GM18505 (cell line): ENCODE results near the gene INHBE.

Experiments used
- ATAC-seq: cut with Tn5 transposase; IDR thresholded peaks from one replicate; pipeline ENCODE4 v1.9.1; 2021; ENCODE audit not compliant: unreplicated experiment
- POLR2A ChIP-seq: IDR thresholded peaks from 4 replicates; pipeline ENCODE4 v1.6.1; 2011; ENCODE audit warnings: borderline replicate concordance; ENCODE audit not compliant: insufficient read depth, insufficient read length; ENCODE audit errors: extremely low read depth

Gene INHBE

DNA sequence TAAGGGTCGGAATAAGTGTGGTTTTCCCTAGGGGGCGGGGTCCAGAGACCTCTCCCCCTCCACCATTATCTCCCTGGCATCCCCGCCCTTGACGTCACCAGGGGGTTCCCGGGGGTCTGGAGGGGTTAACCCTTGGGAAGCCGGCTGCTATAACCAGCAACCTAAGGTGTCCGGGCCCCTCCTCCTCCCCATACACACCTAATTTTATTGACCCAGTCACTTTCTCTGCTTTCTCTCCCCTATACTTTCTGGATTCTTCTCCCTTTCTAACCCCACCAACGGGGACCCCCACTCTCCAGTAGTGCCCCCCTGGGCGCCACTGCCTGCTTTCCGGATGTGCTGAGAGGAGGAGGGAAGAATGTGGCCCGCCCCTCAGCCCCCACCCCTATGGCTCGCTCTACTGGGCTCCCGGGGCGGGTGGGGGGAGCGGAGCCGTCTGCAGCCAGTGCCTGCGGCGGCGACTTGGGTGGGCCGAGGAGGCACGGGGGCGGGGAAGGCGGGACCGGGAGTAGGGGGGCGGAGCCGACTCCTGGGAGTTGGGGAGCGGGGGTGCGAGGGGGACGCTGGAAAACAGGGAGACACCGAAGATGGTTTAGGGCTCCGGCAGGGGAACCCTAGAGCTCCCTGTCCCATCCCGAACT is 6.3 kb downstream of the INHBE start:
- TF ChIP-seq POLR2A: no peak
- ATAC-seq: no peak

DNA sequence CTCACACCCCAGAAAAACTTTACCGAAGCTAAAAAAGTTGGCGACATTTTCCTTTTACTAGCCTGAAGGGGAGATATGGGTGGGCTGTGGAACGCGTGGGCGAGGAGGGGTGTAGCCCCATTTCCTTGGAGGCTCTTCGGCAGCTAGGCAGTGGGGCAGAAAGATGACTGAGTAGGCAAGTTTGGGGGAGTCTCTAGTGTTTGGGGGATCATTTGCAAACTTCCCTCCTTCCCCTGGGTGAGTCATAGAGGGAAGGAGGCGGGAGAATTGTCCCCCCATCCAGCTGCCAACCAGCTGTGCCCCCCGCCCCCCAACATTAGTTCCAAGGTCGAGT is 6.8 kb downstream of the INHBE start:
- no peak for ATAC-seq
- TF ChIP-seq POLR2A: no peak

DNA sequence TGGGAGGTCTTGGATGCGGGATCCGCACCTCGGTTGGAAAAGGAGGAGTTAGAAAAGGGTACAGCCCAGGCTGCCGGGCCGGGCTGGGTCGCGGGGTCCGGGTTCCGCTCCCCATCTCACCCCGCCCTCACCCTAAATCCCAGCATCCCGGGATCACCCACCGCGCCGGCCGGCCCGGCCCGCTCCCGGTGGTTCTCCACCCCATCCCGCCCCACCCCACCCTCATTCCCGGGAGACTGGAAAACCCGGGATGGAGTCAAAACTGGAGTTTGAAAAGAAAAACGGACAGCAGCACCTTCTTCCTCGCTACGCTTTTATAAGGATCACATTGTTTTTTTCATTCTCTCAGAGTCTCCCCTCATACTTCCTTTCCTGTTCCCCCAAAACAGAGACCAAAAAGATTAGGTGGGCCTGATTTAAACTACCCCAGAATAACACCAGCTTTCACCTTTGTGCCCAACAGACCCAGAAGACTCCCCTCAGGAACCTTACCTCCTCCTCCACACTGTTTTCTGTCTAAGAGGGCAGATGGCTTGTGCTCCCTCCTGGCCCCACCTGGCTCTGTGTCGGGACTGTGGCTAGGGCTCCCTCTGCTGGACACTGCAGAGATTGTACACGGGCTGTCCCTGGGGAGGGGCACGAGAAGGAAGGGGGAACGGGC is 7.3 kb downstream of the INHBE start:
- ATAC-seq: peak; percentile 57
- no peak for TF ChIP-seq POLR2A

DNA sequence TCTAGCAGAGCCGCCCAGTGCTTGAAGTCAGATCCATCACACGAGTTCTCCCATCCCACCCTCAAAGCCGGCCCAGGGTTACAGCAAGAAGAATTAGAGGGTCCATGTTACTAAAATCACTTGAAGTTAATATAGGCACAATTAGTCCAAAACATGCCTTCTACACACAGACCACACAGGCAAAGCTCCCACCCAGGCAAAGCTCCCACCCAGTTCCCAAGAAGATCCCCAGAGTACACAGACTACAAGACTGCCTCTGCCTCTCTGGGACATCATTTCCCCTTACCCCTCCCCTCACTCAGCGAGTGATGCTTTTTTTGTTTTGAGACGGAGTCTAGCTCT is 7.8 kb downstream of the INHBE start:
- no peak for ATAC-seq
- no peak for TF ChIP-seq POLR2A

DNA sequence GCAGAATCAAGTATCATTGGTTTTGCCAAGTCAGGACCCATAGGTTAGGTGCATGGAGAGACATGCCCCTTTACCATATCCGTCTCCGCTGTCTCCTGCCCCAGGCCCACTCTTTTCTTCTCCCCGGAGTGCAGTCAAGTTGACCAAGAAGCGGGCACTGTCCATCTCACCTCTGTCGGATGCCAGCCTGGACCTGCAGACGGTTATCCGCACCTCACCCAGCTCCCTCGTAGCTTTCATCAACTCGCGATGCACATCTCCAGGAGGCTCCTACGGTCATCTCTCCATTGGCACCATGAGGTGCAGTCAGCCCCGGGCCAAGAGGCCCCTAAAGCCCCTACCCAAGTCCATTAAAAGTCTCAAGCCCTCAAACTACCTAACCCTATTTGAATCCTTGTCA is 9.5 kb downstream of the INHBE start:
- no peak for TF ChIP-seq POLR2A
- no peak for ATAC-seq

DNA sequence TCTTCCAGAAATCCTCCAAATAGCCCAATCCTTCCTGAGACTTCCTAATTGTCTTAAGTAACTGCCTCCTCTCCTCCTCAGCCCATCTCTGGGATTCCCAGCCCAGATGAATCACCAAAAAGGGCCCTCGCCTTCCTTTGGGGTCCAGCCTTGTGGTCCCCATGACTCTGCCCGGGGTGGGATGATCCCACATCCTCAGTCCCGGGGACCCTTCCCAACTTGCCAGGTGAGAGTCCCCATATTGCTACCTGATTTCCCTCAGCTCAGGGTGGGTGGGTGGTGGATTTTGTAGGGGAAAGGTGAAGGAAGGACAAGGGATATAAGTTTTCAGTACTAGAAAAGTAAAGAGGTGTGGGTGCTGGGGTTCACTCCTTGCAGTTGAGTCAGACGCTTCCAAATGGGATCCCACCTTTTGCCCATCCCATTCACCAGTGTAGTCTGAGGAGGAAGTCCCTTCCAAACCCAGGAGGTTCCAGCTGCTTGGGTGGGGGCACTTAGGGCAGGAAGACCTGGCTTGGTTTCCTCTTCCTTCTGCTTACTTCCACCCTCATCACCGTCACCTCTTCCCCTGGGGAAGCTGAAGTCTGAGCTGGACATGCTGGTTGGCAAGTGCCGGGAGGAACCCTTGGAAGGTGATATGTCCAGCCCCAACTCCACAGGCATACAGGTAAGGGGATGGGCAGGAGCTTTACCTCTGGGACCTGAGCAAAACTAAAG is 10.1 kb downstream of the INHBE start:
- no peak for TF ChIP-seq POLR2A
- ATAC-seq: no peak

DNA sequence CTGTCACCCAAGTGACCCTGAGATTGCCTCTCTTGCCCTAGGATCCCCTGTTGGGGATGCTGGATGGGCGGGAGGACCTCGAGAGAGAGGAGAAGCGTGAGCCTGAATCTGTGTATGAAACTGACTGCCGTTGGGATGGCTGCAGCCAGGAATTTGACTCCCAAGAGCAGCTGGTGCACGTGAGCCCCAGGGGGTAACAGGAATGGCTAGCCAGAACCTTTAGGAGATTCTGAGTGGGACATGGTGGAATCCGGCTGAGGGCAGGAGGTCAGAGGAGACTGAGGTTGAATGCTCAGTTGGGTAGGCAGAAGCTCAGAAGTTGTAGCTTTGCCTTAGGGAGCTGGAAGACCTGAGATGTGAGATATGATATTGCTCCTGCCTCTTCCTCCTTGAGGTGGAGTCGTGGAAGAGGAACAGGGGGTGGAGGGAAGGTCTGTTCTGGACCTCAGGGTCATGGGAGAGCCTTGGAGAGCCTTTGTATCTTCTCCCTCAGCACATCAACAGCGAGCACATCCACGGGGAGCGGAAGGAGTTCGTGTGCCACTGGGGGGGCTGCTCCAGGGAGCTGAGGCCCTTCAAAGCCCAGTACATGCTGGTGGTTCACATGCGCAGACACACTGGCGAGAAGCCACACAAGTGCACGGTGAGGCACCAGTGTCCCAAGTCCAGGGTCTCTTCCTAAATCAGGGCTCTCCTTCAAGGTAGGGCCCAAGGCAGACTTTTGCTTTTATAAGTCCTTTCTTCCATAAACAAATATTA is 10.8 kb downstream of the INHBE start:
- ATAC-seq: no peak

DNA sequence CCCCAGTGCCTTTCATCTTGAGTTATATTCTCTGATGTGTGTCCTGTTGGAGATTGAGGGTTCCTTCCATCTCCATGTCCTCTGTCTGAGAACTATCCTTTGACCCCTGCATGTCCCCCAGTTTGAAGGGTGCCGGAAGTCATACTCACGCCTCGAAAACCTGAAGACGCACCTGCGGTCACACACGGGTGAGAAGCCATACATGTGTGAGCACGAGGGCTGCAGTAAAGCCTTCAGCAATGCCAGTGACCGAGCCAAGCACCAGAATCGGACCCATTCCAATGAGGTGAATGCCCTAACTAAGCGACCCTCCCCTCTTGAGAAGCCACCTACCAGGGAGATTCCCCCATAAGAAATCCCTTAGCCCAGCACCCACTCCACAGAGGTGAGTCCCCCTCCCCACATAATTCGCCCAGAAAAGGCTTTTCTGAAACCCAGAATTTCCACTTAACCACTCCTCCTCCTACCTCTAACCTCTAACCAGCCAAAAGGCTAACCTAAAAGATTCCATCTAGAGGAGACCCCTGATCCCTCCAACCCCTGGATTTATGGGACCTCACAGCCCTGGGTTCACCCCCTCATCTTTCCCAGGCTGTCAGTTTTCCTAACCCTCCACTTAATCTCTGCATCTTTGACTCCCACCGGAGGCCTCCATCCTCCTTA is 12.2 kb downstream of the INHBE start:
- no peak for TF ChIP-seq POLR2A
- ATAC-seq: no peak

More for the DNA sequence above, 10.8 kb downstream of the INHBE start:
- no peak for TF ChIP-seq POLR2A

DNA sequence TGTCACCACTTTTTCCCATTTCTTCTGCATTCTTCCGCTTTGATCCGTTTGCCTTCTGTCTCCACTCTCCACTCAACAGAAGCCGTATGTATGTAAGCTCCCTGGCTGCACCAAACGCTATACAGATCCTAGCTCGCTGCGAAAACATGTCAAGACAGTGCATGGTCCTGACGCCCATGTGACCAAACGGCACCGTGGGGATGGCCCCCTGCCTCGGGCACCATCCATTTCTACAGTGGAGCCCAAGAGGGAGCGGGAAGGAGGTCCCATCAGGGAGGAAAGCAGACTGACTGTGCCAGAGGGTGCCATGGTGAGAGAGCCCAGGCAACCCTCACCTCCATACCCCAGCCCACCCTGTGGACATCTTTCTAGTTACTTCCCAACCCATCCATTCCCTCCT is 12.8 kb downstream of the INHBE start:
- no peak for ATAC-seq
- no peak for TF ChIP-seq POLR2A

DNA sequence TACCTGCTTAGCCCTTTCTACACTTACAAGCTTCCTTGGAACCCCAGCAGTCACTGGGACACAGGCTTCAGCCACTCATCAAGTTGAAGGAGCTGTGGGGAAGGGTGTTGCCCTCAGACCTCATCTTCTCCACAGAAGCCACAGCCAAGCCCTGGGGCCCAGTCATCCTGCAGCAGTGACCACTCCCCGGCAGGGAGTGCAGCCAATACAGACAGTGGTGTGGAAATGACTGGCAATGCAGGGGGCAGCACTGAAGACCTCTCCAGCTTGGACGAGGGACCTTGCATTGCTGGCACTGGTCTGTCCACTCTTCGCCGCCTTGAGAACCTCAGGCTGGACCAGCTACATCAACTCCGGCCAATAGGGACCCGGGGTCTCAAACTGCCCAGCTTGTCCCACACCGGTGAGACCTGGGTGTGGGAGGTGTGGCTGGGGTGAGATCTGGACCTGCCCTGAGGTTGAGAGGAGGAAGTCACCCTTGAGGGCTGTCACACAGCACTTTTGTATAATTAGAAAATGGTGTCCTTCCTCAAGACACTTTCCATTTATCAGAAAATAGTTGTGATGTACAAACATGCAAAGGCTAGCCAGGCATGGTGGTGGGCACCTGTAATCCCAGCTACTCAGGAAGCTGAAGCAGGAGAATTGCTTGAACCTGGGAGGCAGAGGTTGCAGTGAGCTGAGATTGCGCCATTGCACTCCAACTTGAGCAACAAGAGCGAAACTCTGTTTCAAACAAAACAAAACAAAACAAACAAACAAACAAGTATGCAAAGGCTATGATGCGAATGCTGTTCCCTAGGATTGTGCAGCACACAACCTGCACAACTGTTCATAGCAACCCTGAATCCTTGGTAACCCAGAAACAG is 14.4 kb downstream of the INHBE start:
- no peak for ATAC-seq

DNA sequence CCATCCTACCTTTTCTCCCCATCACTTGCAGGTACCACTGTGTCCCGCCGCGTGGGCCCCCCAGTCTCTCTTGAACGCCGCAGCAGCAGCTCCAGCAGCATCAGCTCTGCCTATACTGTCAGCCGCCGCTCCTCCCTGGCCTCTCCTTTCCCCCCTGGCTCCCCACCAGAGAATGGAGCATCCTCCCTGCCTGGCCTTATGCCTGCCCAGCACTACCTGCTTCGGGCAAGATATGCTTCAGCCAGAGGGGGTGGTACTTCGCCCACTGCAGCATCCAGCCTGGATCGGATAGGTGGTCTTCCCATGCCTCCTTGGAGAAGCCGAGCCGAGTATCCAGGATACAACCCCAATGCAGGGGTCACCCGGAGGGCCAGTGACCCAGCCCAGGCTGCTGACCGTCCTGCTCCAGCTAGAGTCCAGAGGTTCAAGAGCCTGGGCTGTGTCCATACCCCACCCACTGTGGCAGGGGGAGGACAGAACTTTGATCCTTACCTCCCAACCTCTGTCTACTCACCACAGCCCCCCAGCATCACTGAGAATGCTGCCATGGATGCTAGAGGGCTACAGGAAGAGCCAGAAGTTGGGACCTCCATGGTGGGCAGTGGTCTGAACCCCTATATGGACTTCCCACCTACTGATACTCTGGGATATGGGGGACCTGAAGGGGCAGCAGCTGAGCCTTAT is 15.3 kb downstream of the INHBE start:
- TF ChIP-seq POLR2A: no peak
- no peak for ATAC-seq

More for the DNA sequence above, 14.4 kb downstream of the INHBE start:
- TF ChIP-seq POLR2A: peak; percentile 10
